ENCODE measurements around the gene DLGAP1. TPM values are rescaled to one million over a fixed set of nuclear protein-coding genes. Genes with fewer than 3 reads are reported as not detected.

Gene DLGAP1
- total RNA-seq, 1 experiment from 2014 or later = 0.39 TPM

- ATAC-seq (no peak), DNase-seq (ENCODE audit: low read depth, low spot score) (no peak)
- no peaks in the 10 kb centered on the region for H3K79me2 ChIP-seq (ENCODE audit: insufficient read depth, low read length)
- H3K9ac ChIP-seq (ENCODE audit: low read length) = no peak overlapping the region
- no peaks in the 10 kb centered on the region for H3K4me1 ChIP-seq (ENCODE audit: control insufficient read depth in 1 of 2, insufficient read depth in 2 of 2, low read length in 2 of 2)
- TF ChIP-seq FOSL1 (IDR thresholded peaks at IDR 0.05; ENCODE audit: low read depth) (no peak), SRF (IDR thresholded peaks at IDR 0.05; ENCODE audit: low read depth) (no peak), SP1 (IDR thresholded peaks at IDR 0.05; ENCODE audit: low read depth) (no peak), EZH2phosphoT487 (IDR thresholded peaks at IDR 0.05; ENCODE audit: borderline replicate concordance) (no peak), POLR2AphosphoS5 (IDR thresholded peaks at IDR 0.05; ENCODE audit: low read depth, low read length) (no peak), YY1 (IDR thresholded peaks at IDR 0.05; ENCODE audit: extremely low read depth, insufficient replicate concordance, low read depth, low read length) (no peak), ZNF274 (IDR thresholded peaks at IDR 0.05; ENCODE audit: low read depth, low read length) (no peak), EZH2 (IDR thresholded peaks at IDR 0.05) (no peak), EGR1 (IDR thresholded peaks at IDR 0.05; ENCODE audit: low read depth) (no peak)
- no peaks in the 10 kb centered on the region for H3K9me2 ChIP-seq (ENCODE audit: insufficient read depth)
- no peaks in the 10 kb centered on the region for H4K20me1 ChIP-seq (ENCODE audit: insufficient read depth)
- H3K27ac ChIP-seq (ENCODE audit: low read depth, low read length) = no peak overlapping the region
- no peaks in the 10 kb centered on the region for H3K27me3 ChIP-seq (ENCODE audit: insufficient read depth, low read length)
- ChIA-PET CTCF (interaction anchor here (0.8 kb wide), 1 partner anchor 37 kb away, joined by 4 read pairs; no protein-coding TSS in a partner anchor), RAD21 (ENCODE audit: low non-redundant PET in 1 of 2, low total read pairs in 2 of 2, uncharacterized antibody in 2 of 2, unreplicated experiment in 2 of 2) (no interaction called here), POLR2A (no interaction called here)
- no TSS peak for BruUV-seq (replicated peaks)
- no peak overlapping the region for H3K4me3 ChIP-seq (replicated peaks in 1 of 2; ENCODE audit: low read depth in 1 of 2, low read length in 2 of 2)
- H3K36me3 ChIP-seq (ENCODE audit: control insufficient read depth in 1 of 2, insufficient read depth in 2 of 2, low read length in 2 of 2) = no peaks in the 10 kb centered on the region
- H2AFZ ChIP-seq (ENCODE audit: low read depth, low read length, poor library complexity, severe bottlenecking) = peak overlapping the region; percentile 6
- no peak overlapping the region for H3K4me2 ChIP-seq (ENCODE audit: low read length)
- intact Hi-C loops (cut with micrococcal nuclease) = no loop called here
- no peaks in the 10 kb centered on the region for H3K9me3 ChIP-seq (ENCODE audit: control insufficient read depth in 1 of 2, insufficient read depth in 1 of 2, low read depth in 1 of 2, low read length in 2 of 2)
These were observed 907.1 kb downstream of the DLGAP1 start for GRCh38 chr18:3547891-3548615.

DNA sequence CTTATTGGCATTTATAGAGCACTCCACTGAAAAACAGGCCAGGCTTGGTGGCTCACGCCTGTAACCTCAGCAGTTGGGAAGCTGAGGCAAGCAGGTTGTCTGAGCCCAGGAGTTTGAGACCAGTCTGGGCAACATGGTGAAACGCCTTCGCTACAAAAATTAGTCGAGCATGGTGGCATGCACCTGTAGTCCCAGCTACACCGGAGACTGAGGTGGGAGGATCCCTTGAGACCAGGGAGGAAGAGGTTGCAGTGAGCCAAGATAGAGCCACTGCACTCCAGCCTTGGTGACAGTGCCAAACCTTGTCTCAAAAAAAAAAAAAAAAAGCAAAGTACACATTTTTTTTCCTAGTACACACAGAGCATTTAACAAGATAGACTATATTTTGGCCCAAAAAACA lies 909.0 kb downstream of the DLGAP1 start:
- intact Hi-C loops (cut with micrococcal nuclease) = no loop called here
- ATAC-seq = no peak
- CTCF ChIA-PET = no interaction called here

More for the DNA sequence above, 909.0 kb downstream of the DLGAP1 start:
- no peaks in the 10 kb centered on the region for H3K27me3 ChIP-seq (ENCODE audit: insufficient read depth, low read length)
- H3K4me2 ChIP-seq (ENCODE audit: low read length) = no peak overlapping the region
- H3K27ac ChIP-seq (ENCODE audit: low read depth, low read length) = no peak overlapping the region
- RAD21 ChIA-PET (ENCODE audit: low non-redundant PET in 1 of 2, low total read pairs in 2 of 2, uncharacterized antibody in 2 of 2, unreplicated experiment in 2 of 2) = interaction anchor here in 1 of 2 experiments (0.7 kb wide), 1 partner anchor 23 kb away, joined by 3 read pairs; no protein-coding TSS in a partner anchor
- no peaks in the 10 kb centered on the region for H3K9me3 ChIP-seq (ENCODE audit: control insufficient read depth in 1 of 2, insufficient read depth in 1 of 2, low read depth in 1 of 2, low read length in 2 of 2)
- no TSS peak for BruUV-seq (replicated peaks)
- POLR2A ChIA-PET = no interaction called here
- TF ChIP-seq POLR2AphosphoS5 (IDR thresholded peaks at IDR 0.05; ENCODE audit: low read depth, low read length) = no peak
- TF ChIP-seq JUND (IDR thresholded peaks at IDR 0.05) = no peak
- no peak for TF ChIP-seq CBX3 (IDR thresholded peaks at IDR 0.05; ENCODE audit: low read depth)
- no peak for TF ChIP-seq SIN3A (IDR thresholded peaks at IDR 0.05; ENCODE audit: low read depth)
- no peak for TF ChIP-seq RAD21 (IDR thresholded peaks at IDR 0.05; ENCODE audit: low read depth)
- no peak for DNase-seq (ENCODE audit: low read depth, low spot score)
- H3K4me3 ChIP-seq (replicated peaks in 1 of 2; ENCODE audit: low read depth in 1 of 2, low read length in 2 of 2) = no peak overlapping the region
- no peaks in the 10 kb centered on the region for H3K9me2 ChIP-seq (ENCODE audit: insufficient read depth)
- H3K36me3 ChIP-seq (ENCODE audit: control insufficient read depth in 1 of 2, insufficient read depth in 2 of 2, low read length in 2 of 2) = no peaks in the 10 kb centered on the region
- H4K20me1 ChIP-seq (ENCODE audit: insufficient read depth) = no peaks in the 10 kb centered on the region
- H3K79me2 ChIP-seq (ENCODE audit: insufficient read depth, low read length) = no peaks in the 10 kb centered on the region
- H3K9ac ChIP-seq (ENCODE audit: low read length) = no peak overlapping the region
- H2AFZ ChIP-seq (ENCODE audit: low read depth, low read length, poor library complexity, severe bottlenecking) = no peak overlapping the region
- H3K4me1 ChIP-seq (ENCODE audit: control insufficient read depth in 1 of 2, insufficient read depth in 2 of 2, low read length in 2 of 2) = peaks cover 11 to 12% of the 10 kb centered on the region in 2 experiments

Measured in HCT116 (cell line).